Neuron (in vitro differentiated cells): Measurements from ENCODE around the gene ZNF606.

Experiments
- H2AFZ ChIP-seq: one replicate; pipeline ENCODE4 v1.6.1; 2013; ENCODE audit warnings: low read depth, mild to moderate bottlenecking, inconsistent platforms, low read length, moderate library complexity
- H3K27me3 ChIP-seq: one replicate; pipeline ENCODE4 v1.6.1; 2013; ENCODE audit warnings: low read length; ENCODE audit not compliant: insufficient read depth
- H3K36me3 ChIP-seq: one replicate; pipeline ENCODE4 v1.6.1; 2013; ENCODE audit warnings: low read length; ENCODE audit not compliant: insufficient read depth
- H3K4me1 ChIP-seq: one replicate; pipeline ENCODE4 v1.6.1; 2013; ENCODE audit warnings: low read length; ENCODE audit not compliant: insufficient read depth
- H3K4me3 ChIP-seq: 2 replicates; pipeline ENCODE4 v1.5.1; 2013; ENCODE audit warnings: mild to moderate bottlenecking, low read length, moderate library complexity
- H3K9me3 ChIP-seq: one replicate; pipeline ENCODE4 v1.6.1; 2013; ENCODE audit warnings: low read length

The ZNF606 gene

GRCh38 chr19:58002384-58003173 lies at the start of gene ZNF606:
Gene ZNF606 (minus strand): TSS chr19:58002820. CDS start chr19:58001319, 1,501 bp downstream.
- Histone ChIP-seq H3K27me3 (no peaks in the 10 kb centered on the region), H3K36me3 (peaks cover 73% of the 10 kb centered on the region), H2AFZ (peak within 1 kb of the TSS; percentile 82), H3K9me3 (peaks cover 71% of the 10 kb centered on the region), H3K4me1 (peaks cover 10% of the 10 kb centered on the region), H3K4me3 (peak within 1 kb of the TSS; percentile 95)

DNA sequence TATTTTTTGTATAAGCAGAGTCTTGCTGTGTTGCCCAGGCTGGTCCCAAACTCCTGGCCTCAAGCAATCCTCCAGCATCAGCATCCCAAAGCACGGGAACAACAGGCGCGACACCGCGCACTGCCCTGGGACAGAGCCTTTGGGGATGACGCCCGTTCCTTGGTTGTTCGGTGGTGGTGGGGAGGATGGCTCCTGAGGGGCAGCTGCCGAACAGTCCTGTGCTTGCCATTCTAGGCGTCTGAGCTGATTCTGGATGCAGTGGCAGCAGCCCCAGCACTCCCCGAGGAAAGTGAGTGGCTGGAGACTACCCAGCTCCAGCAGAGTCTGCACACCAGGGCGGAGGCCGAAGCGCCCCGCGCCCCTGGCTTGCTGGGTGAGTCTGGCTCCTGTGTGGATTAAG lies 49.6 kb upstream of the ZNF606 start:
- Histone ChIP-seq H3K27me3 (no peaks in the 10 kb centered on the region), H3K4me1 (no peaks in the 10 kb centered on the region), H2AFZ (no peak overlapping the region), H3K36me3 (no peaks in the 10 kb centered on the region), H3K9me3 (peaks cover 40% of the 10 kb centered on the region), H3K4me3 (no peak overlapping the region)

DNA sequence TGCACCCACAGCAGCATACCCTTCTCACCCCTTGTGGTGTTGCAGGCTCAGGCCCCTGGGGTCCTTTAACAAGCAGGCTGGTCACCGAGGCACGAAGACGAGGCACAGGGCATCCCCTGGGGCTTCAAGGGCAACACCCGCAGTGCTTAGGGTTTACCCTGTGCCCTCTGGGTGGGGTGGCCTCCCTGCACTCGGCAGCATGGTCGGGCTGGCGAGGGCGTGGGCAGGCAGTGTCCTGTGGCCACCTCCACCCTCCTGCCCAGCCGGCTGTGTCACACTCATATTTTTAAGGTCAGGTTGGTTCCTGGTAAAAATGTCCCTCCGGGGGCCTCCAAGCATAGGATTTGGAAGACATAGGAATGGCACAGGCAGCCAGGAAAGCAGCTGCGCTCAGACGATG lies 45.1 kb upstream of the ZNF606 start:
- no peak overlapping the region for H3K4me3 ChIP-seq
- H3K9me3 ChIP-seq: peaks cover 51% of the 10 kb centered on the region
- no peaks in the 10 kb centered on the region for H3K27me3 ChIP-seq
- H3K4me1 ChIP-seq: no peaks in the 10 kb centered on the region
- no peak overlapping the region for H2AFZ ChIP-seq
- no peaks in the 10 kb centered on the region for H3K36me3 ChIP-seq

DNA sequence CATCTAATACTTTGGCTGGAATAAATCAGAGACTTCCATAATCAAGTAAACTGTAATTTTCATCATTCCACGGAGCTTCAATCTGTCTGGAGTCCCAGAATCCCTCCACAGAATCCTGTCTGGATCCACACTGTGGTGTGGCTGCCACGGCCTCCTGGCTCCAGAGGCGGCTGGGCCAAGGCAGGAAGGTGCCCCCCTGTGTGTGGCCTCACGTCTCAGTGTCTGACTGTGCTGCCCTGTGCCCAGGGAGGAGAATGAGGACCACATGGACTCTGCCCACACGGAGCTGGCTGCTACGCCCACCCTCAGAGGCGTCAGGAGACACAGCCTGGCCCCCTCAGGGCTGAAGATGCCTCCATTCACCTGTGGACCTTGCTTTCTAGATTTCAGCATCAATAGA lies 44.2 kb upstream of the ZNF606 start:
- H3K36me3 ChIP-seq: no peaks in the 10 kb centered on the region
- H3K9me3 ChIP-seq: peaks cover 46% of the 10 kb centered on the region
- H3K4me1 ChIP-seq: no peaks in the 10 kb centered on the region
- no peak overlapping the region for H2AFZ ChIP-seq
- no peaks in the 10 kb centered on the region for H3K27me3 ChIP-seq
- H3K4me3 ChIP-seq: no peak overlapping the region

GRCh38 chr19:58045411-58046050 lies 42.9 kb upstream of the ZNF606 start:
- Histone ChIP-seq H3K36me3 (no peaks in the 10 kb centered on the region), H3K4me1 (no peaks in the 10 kb centered on the region), H3K9me3 (peaks cover 50% of the 10 kb centered on the region), H3K4me3 (no peak overlapping the region), H2AFZ (no peak overlapping the region), H3K27me3 (no peaks in the 10 kb centered on the region)

DNA sequence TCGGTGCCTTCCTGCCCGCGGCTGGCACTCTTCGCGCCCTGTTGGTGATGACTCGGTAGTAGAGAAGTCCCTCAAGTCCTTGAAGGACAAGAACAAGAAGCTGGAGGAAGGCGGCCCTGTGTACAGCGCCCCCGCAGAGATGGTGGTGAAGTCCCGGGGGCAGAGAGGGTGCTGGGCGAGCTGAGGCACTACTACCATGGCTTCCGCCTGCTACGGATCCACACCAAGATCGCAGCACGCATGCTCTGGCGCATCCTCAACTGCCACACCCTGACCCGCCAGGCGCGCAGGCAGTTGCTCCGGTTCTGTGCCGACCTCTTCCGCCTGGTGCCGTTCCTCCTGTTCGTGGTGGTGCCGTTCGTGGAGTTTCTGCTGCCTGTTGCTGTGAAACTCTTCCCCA lies 42.3 kb upstream of the ZNF606 start:
- Histone ChIP-seq H3K9me3 (peaks cover 55% of the 10 kb centered on the region), H3K4me1 (no peaks in the 10 kb centered on the region), H2AFZ (no peak overlapping the region), H3K36me3 (no peaks in the 10 kb centered on the region), H3K4me3 (no peak overlapping the region), H3K27me3 (no peaks in the 10 kb centered on the region)

DNA sequence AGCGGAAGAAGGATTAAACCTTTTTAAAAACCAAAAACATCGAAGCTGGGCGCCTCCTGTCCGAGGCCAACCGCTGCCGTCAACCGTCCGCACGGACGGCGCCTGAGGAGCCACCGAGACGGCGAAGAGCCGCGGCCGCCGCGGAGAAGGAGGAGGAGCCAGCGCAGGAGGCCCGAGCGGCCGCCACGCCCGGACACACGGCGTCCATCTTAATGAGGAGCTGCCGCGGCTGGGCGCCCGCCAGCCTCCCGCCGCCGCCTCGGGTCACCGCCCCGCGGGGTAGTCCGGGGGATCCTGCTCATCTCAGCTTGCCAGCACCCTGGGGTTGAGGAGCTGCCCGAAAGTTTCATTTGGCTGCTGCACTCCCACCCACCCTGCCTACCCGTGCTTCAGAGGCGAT lies 41.8 kb upstream of the ZNF606 start:
- peaks cover 53% of the 10 kb centered on the region for H3K9me3 ChIP-seq
- no peak overlapping the region for H2AFZ ChIP-seq
- no peaks in the 10 kb centered on the region for H3K36me3 ChIP-seq
- H3K4me1 ChIP-seq: no peaks in the 10 kb centered on the region
- H3K4me3 ChIP-seq: no peak overlapping the region
- no peaks in the 10 kb centered on the region for H3K27me3 ChIP-seq

- Histone ChIP-seq H2AFZ (no peak overlapping the region), H3K4me1 (no peaks in the 10 kb centered on the region), H3K9me3 (peaks cover 45% of the 10 kb centered on the region), H3K4me3 (no peak overlapping the region), H3K27me3 (no peaks in the 10 kb centered on the region), H3K36me3 (no peaks in the 10 kb centered on the region)
These were observed 40.1 kb upstream of the ZNF606 start for GRCh38 chr19:58042495-58043340.

GRCh38 chr19:58040751-58041525 lies 38.3 kb upstream of the ZNF606 start:
- H3K4me3 ChIP-seq: no peak overlapping the region
- no peaks in the 10 kb centered on the region for H3K36me3 ChIP-seq
- no peaks in the 10 kb centered on the region for H3K27me3 ChIP-seq
- no peaks in the 10 kb centered on the region for H3K4me1 ChIP-seq
- peaks cover 36% of the 10 kb centered on the region for H3K9me3 ChIP-seq
- no peak overlapping the region for H2AFZ ChIP-seq

GRCh38 chr19:58038688-58039204 lies 36.1 kb upstream of the ZNF606 start:
- Histone ChIP-seq H3K4me3 (no peak overlapping the region), H3K27me3 (no peaks in the 10 kb centered on the region), H3K36me3 (no peaks in the 10 kb centered on the region), H2AFZ (no peak overlapping the region), H3K4me1 (no peaks in the 10 kb centered on the region), H3K9me3 (peaks cover 32% of the 10 kb centered on the region)

GRCh38 chr19:58037927-58038687 lies 35.5 kb upstream of the ZNF606 start:
- Histone ChIP-seq H3K9me3 (peaks cover 29% of the 10 kb centered on the region), H3K4me1 (no peaks in the 10 kb centered on the region), H2AFZ (no peak overlapping the region), H3K4me3 (no peak overlapping the region), H3K27me3 (no peaks in the 10 kb centered on the region), H3K36me3 (no peaks in the 10 kb centered on the region)

GRCh38 chr19:58035863-58036262 lies 33.2 kb upstream of the ZNF606 start:
- H3K36me3 ChIP-seq: no peaks in the 10 kb centered on the region
- H3K27me3 ChIP-seq: no peaks in the 10 kb centered on the region
- H3K4me3 ChIP-seq: no peak overlapping the region
- no peak overlapping the region for H2AFZ ChIP-seq
- no peaks in the 10 kb centered on the region for H3K4me1 ChIP-seq
- peaks cover 20% of the 10 kb centered on the region for H3K9me3 ChIP-seq
